Astrocyte (in vitro differentiated cells and primary cell): ENCODE data around the gene GPATCH2L. TPM values are rescaled to one million over a fixed set of nuclear protein-coding genes. Genes with fewer than 3 reads are reported as not detected.

ENCODE experiments used
- DNase-seq: peaks from one replicate; pipeline ENCODE4 v3.0.0-alpha.2; 2010; ENCODE audit warnings: low read depth
- FAIRE-seq: peaks from 2 replicates; lab custom pipeline; 2011; peaks lifted over from hg19 to GRCh38; lab: Jason Lieb, UNC
- H2AFZ ChIP-seq: 2 replicates; pipeline ENCODE4 v1.6.0; 2012; ENCODE audit warnings: low read depth, low read length, inconsistent platforms
- H3K27ac ChIP-seq: 2 replicates; pipeline ENCODE4 v1.5.1; 2011; ENCODE audit warnings: low read depth, low read length, inconsistent platforms
- H3K27me3 ChIP-seq: 2 replicates; pipeline ENCODE4 v1.6.0; 2011; ENCODE audit warnings: low read length, inconsistent platforms; ENCODE audit not compliant: insufficient read depth
- H3K36me3 ChIP-seq: 2 replicates; pipeline ENCODE4 v1.5.1; 2011; ENCODE audit warnings: low read length, inconsistent platforms; ENCODE audit not compliant: insufficient read depth
- H3K4me1 ChIP-seq: 2 replicates; pipeline ENCODE4 v1.5.1; 2011; ENCODE audit warnings: low read length, inconsistent platforms; ENCODE audit not compliant: insufficient read depth
- H3K4me2 ChIP-seq: 2 replicates; pipeline ENCODE4 v1.6.0; 2012; ENCODE audit warnings: low read length, inconsistent platforms
- H3K4me3 ChIP-seq: 2 replicates; pipeline ENCODE4 v1.5.1; 2011; ENCODE audit warnings: low read depth, mild to moderate bottlenecking, low read length, inconsistent platforms; ENCODE audit not compliant: insufficient read depth
- H3K79me2 ChIP-seq: 2 replicates; pipeline ENCODE4 v1.6.0; 2012; ENCODE audit warnings: mild to moderate bottlenecking, low read length, inconsistent platforms; ENCODE audit not compliant: insufficient read depth
- H3K9ac ChIP-seq: 2 replicates; pipeline ENCODE4 v1.6.0; 2012; ENCODE audit warnings: mild to moderate bottlenecking, low read length, inconsistent platforms
- H3K9me3 ChIP-seq: 2 replicates; pipeline ENCODE4 v1.5.1; 2012; ENCODE audit warnings: low read depth, mild to moderate bottlenecking, low read length, inconsistent platforms; ENCODE audit not compliant: insufficient read depth
- H4K20me1 ChIP-seq: 2 replicates; pipeline ENCODE4 v1.6.0; 2012; ENCODE audit warnings: low read length, inconsistent platforms; ENCODE audit not compliant: insufficient read depth
- H3K27ac Mint-ChIP-seq: one replicate; pipeline ENCODE4 v1.8.0; 2021; ENCODE audit warnings: mild to moderate bottlenecking, mixed read lengths; ENCODE audit not compliant: unreplicated experiment
- H3K27me3 Mint-ChIP-seq: one replicate; pipeline ENCODE4 v1.8.0; 2021; ENCODE audit warnings: low read depth, mixed read lengths; ENCODE audit not compliant: unreplicated experiment
- H3K36me3 Mint-ChIP-seq: one replicate; pipeline ENCODE4 v1.8.0; 2021; ENCODE audit warnings: low read depth, mixed read lengths; ENCODE audit not compliant: unreplicated experiment
- H3K4me1 Mint-ChIP-seq: one replicate; pipeline ENCODE4 v1.8.0; 2021; ENCODE audit warnings: low read depth, mixed read lengths; ENCODE audit not compliant: unreplicated experiment
- H3K4me3 Mint-ChIP-seq: one replicate; pipeline ENCODE4 v1.8.0; 2021; ENCODE audit warnings: mild to moderate bottlenecking, moderate library complexity, mixed read lengths; ENCODE audit not compliant: unreplicated experiment
- H3K9me3 Mint-ChIP-seq: one replicate; pipeline ENCODE4 v1.8.0; 2021; ENCODE audit warnings: mild to moderate bottlenecking, mixed read lengths; ENCODE audit not compliant: unreplicated experiment
- CTCF ChIP-seq: IDR thresholded peaks from 2 replicates; pipeline ENCODE4 v1.5.1; 2011; ENCODE audit warnings: low read depth, mild to moderate bottlenecking, inconsistent platforms, low read length, moderate library complexity; ENCODE audit not compliant: insufficient read depth
- EZH2 ChIP-seq: IDR thresholded peaks from 2 replicates; pipeline ENCODE4 v1.6.1; 2012; ENCODE audit warnings: mild to moderate bottlenecking, low read length, inconsistent platforms; ENCODE audit not compliant: insufficient read depth
- total RNA-seq: library from RNA; stranded (reverse); gene quantifications from 2 replicates; pipeline ENCODE4 v1.2.1, GENCODE V29; 2021

GPATCH2L gene
- total RNA-seq, 1 donor from 2014 or later = 60.8 TPM

- peaks cover 61% of the 10 kb centered on the region for H3K27me3 Mint-ChIP-seq
- no peaks in the 10 kb centered on the region for H3K4me1 Mint-ChIP-seq
- peaks cover 34% of the 10 kb centered on the region for H3K27me3 ChIP-seq
- DNase-seq = no peak
- no peaks in the 10 kb centered on the region for H3K9me3 ChIP-seq
- no peaks in the 10 kb centered on the region for H3K4me1 ChIP-seq
- peaks cover 1% of the 10 kb centered on the region for H3K9me3 Mint-ChIP-seq
- H3K27ac ChIP-seq = no peak overlapping the region
- no peak overlapping the region for H3K9ac ChIP-seq
- FAIRE-seq = no peak
- H3K27ac Mint-ChIP-seq = no peak overlapping the region
- no peak overlapping the region for H3K4me3 ChIP-seq
- H2AFZ ChIP-seq = no peak overlapping the region
- no peaks in the 10 kb centered on the region for H3K36me3 ChIP-seq
- H4K20me1 ChIP-seq = no peaks in the 10 kb centered on the region
- TF ChIP-seq EZH2 (no peak), CTCF (no peak)
- H3K4me2 ChIP-seq = no peak overlapping the region
- H3K4me3 Mint-ChIP-seq = no peak overlapping the region
- H3K36me3 Mint-ChIP-seq = no peaks in the 10 kb centered on the region
- no peaks in the 10 kb centered on the region for H3K79me2 ChIP-seq
These were observed 21.7 kb upstream of the GPATCH2L start for GRCh38 chr14:76129851-76130576.

DNA sequence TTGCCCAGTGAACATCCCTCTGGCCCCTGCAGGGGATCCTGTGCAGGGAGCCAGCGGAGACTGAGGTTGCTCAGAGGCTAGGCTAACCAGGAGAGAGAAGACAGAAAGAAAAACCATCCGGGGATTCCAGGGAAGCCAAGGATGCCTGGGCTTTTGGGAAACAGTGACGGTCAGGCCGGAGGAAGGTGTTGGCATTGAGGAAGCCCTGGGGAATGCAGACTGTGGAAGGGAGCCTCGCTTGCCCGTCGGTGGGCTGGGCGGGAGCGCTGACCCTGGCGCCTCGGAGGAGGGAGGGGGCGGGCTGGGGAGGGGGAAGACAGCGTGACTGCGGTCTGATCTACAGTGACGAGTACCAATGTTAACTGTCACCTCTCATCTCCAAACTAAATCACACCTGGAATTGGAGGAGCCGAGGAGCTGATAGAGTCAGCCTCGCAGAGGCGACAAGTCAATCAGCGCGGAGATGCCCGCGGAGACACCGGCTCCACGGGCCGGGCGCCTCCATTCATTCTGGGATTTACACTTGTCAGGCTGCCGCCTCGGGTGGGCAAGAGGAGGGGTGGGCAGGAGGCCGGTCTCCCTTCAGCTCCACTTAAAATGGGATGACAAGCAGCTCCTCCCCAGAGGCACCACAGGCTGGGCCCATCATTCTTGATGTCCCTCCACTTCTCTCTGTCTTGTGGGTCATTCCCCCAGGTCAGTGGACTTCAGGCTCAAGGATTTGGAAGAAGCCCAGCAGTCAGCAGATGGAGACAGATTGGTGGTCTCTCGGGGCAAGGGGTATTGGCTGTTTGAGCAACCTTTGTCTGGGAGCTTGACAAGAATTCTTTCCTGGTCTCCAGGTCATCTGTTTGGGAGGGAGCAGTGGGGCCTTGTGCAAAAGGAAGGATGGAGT, 20.4 kb upstream of the GPATCH2L start:
- Mint-ChIP-seq H3K9me3 (peaks cover 1% of the 10 kb centered on the region), H3K4me3 (no peak overlapping the region), H3K36me3 (no peaks in the 10 kb centered on the region), H3K4me1 (no peaks in the 10 kb centered on the region), H3K27me3 (peaks cover 61% of the 10 kb centered on the region), H3K27ac (no peak overlapping the region)
- H4K20me1 ChIP-seq = no peaks in the 10 kb centered on the region
- DNase-seq (no peak), FAIRE-seq (no peak)
- no peak overlapping the region for H2AFZ ChIP-seq
- no peak overlapping the region for H3K9ac ChIP-seq
- no peak overlapping the region for H3K4me3 ChIP-seq
- no peaks in the 10 kb centered on the region for H3K4me1 ChIP-seq
- H3K79me2 ChIP-seq = no peaks in the 10 kb centered on the region
- no peak for TF ChIP-seq EZH2
- TF ChIP-seq CTCF = no peak
- no peak overlapping the region for H3K27ac ChIP-seq
- H3K27me3 ChIP-seq = peaks cover 47% of the 10 kb centered on the region
- no peak overlapping the region for H3K4me2 ChIP-seq
- no peaks in the 10 kb centered on the region for H3K36me3 ChIP-seq
- no peaks in the 10 kb centered on the region for H3K9me3 ChIP-seq
